ENCODE data around the gene COX8A.

DNA sequence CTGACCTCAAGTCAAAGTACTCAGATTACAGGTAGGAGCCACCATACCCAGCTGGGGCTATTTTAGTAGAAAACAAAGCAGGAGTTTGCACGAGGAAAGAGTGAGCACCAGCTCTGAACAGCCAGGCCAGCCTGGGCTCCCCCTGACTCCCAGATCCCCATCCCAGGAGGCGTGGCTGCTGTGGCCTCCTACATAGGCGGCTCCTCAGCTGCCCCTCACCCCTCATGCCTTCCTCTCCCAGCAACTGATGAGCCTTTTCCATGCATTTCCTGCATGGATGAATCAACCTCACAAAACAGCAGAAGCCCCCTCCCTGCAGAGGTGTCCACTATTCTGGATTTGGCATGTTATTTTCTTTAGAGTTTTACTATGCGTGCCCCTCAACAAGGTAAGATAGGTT is 50.8 kb downstream of the COX8A start:
- TF ChIP-seq, protein P1, sequence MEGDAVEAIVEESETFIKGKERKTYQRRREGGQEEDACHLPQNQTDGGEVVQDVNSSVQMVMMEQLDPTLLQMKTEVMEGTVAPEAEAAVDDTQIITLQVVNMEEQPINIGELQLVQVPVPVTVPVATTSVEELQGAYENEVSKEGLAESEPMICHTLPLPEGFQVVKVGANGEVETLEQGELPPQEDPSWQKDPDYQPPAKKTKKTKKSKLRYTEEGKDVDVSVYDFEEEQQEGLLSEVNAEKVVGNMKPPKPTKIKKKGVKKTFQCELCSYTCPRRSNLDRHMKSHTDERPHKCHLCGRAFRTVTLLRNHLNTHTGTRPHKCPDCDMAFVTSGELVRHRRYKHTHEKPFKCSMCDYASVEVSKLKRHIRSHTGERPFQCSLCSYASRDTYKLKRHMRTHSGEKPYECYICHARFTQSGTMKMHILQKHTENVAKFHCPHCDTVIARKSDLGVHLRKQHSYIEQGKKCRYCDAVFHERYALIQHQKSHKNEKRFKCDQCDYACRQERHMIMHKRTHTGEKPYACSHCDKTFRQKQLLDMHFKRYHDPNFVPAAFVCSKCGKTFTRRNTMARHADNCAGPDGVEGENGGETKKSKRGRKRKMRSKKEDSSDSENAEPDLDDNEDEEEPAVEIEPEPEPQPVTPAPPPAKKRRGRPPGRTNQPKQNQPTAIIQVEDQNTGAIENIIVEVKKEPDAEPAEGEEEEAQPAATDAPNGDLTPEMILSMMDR (IDR thresholded peaks at IDR 0.05): no peak
- no peak for TF ChIP-seq EZH2 (IDR thresholded peaks at IDR 0.05; ENCODE audit: borderline replicate concordance, insufficient read depth, low read depth, low read length, poor library complexity, severe bottlenecking)
